Urinary bladder (tissue), 4 donors: ENCODE measurements around the gene AGR3. TPM values are rescaled to one million over a fixed set of nuclear protein-coding genes. Genes with fewer than 3 reads are reported as not detected.

Source experiments
- DNase-seq: peaks from one replicate; pipeline ENCODE4 v3.0.0-alpha.2; 2015; ENCODE audit errors: extremely low spot score
- H3K27ac ChIP-seq: one replicate; pipeline ENCODE4 v1.5.1; 2013; ENCODE audit warnings: low read depth, mild to moderate bottlenecking, moderate library complexity
- H3K36me3 ChIP-seq: one replicate; pipeline ENCODE4 v1.6.1; 2013; ENCODE audit warnings: mild to moderate bottlenecking, moderate library complexity; ENCODE audit not compliant: insufficient read depth
- H3K4me1 ChIP-seq: one replicate; pipeline ENCODE4 v1.6.1; 2013; ENCODE audit warnings: mild to moderate bottlenecking, moderate library complexity; ENCODE audit not compliant: insufficient read depth
- H3K4me3 ChIP-seq: one replicate; pipeline ENCODE4 v1.5.1; 2013; ENCODE audit warnings: low read depth, low read length
- WGBS: extraction: QIAGEN DNeasy Blood & Tissue Kit; methylation state at CpG from one replicate; pipeline ENCODE4 v1.1.7; 2013; 5-methylcytosine and 5-hydroxymethylcytosine counted together
- polyA plus RNA-seq: library from polyadenylated mRNA; stranded (reverse); fragments of 200-250 nt; gene quantifications from one replicate; pipeline ENCODE4 v1.2.3, GENCODE V29; 2013
- total RNA-seq: library from RNA; depleted of rRNA; stranded (reverse); fragments of >200 nt; gene quantifications from one replicate; pipeline ENCODE4 v1.2.3, GENCODE V29; 2014
- donor health status: healthy with polysubstance abuse.
- donor health status: healthy.

Gene AGR3
- total and polyA plus RNA-seq, 2 donors: 6.8 to 16.8 TPM

DNA sequence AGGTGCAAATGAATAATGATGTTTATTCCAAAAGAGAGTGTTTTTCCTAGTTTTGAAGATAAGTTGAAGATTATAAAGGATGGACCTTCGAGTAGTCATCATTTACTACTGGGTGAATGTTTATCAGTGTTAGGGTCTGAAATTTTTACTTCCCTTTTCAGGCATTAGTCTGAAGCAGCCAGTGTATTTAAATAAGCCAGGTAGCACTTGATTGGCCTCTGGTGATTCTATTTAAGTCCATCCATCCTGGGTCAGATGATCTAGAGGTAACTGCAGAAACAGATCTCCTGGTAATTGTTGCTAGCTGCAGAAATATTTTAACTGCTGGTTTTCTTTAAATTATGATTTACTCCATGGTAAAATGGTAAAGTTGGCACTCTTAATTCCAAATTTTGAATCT is 42.9 kb downstream of the AGR3 start:
- H3K4me1 ChIP-seq: no peaks in the 10 kb centered on the region
- H3K27ac ChIP-seq: no peak overlapping the region
- H3K4me3 ChIP-seq: no peak overlapping the region
- 90% methylated on average over 1 of the region's 1 CpG for WGBS
- H3K36me3 ChIP-seq: no peaks in the 10 kb centered on the region
- DNase-seq: no peak

DNA sequence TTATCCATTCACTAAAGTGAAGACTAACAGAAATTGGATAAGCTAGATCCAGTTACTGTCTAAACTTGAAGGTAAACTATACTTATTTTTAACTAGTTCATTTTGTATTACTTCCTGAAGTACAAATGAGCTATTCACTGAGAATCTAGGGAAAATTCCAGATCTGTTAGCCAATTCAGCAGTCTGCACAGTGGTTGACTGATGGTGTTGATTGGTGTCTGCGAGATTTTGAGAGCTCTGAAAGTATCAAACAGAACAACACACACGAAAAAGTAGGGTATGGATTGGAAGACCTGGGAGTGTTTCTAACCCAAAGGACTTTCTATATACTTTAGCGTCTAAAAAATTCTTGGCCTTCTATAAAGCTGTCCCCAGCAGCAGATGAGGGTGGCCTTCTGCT is 43.4 kb downstream of the AGR3 start:
- Histone ChIP-seq H3K4me3 (no peak overlapping the region), H3K27ac (no peak overlapping the region), H3K36me3 (no peaks in the 10 kb centered on the region), H3K4me1 (no peaks in the 10 kb centered on the region)
- WGBS: 75% methylated on average over 3 of the region's 3 CpGs
- DNase-seq: no peak

DNA sequence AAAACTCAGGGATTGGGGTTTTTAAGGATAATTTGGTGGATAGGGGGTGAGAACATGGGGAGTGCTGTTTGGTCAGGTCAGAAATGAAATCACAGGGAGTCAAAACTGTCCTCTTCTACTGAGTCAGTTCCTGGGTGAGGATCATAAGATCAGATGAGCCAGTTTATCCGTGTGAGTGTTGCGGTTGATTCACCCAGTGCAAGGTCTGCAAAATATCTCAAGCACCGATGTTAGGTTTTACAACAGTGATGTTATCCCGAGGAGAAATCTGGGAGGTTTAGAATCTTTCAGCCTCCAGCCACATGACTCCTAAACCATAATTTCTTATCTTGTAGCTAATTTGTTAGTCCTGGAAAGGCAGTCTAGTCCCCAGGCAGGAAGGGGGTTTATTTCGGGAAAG is 45.3 kb downstream of the AGR3 start:
- WGBS: 63% methylated on average over 5 of the region's 5 CpGs
- Histone ChIP-seq H3K27ac (no peak overlapping the region), H3K36me3 (no peaks in the 10 kb centered on the region), H3K4me3 (no peak overlapping the region), H3K4me1 (no peaks in the 10 kb centered on the region)
- DNase-seq: no peak

DNA sequence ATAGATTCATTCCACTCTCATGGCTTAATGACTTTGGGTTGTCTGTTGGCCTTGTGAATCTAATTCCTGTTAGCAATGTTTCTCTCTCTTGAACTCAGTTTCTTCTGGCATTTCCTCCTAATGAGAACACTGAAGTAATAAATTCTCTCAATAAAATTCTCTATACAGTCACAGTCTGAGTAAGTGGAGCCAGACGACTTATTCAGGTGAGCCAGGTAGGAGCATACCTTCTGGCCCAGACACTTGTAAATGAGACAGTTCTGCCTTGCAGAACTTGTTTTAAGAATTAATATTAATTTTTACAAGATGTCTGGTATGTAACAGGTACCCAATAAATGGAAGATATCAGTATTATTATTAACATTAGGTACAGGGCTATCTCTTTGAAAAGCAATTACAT is 48.4 kb downstream of the AGR3 start:
- Histone ChIP-seq H3K4me3 (no peak overlapping the region), H3K36me3 (no peaks in the 10 kb centered on the region), H3K27ac (no peak overlapping the region), H3K4me1 (no peaks in the 10 kb centered on the region)
- no peak for DNase-seq
- 84% methylated on average over 1 of the region's 1 CpG for WGBS

DNA sequence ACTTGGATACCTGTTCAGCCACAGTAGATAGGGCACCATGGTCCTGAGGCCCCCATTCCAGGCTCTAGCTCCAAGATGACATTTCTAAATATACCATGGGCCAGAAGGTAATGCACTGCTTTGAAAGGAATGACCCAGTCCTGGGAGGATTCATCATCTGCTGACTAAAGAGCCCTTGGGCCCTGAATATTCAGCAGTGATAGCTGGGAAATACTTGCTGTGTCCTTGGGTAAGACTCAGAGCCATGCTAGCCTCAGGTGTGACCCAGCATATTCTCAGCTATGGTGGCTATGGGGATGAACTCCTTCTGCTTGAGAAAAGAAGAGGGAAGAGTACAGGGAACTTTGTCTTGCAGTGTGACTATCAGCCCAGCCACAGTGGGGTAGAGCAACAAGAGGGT is 55.7 kb downstream of the AGR3 start:
- no peak for DNase-seq
- Histone ChIP-seq H3K27ac (no peak overlapping the region), H3K4me3 (no peak overlapping the region), H3K4me1 (no peaks in the 10 kb centered on the region), H3K36me3 (no peaks in the 10 kb centered on the region)

DNA sequence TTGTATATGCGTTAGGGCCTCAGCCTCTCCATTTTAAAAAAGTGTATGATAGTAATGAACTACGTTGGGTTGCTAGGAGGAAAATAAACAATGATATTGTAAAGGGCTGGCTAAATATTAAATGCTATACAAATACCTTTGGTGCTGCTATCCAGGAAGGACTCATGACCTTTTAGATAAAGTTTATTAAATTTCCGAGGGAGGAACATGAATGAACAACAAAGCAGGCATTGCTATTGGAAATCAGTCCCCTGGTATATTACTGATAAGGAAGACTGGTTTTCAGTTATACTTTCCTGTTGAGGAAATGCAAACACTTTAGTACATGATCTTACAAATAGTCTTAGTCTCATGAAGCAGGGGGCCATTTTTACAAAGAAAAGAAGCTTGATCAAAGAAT is 59.8 kb downstream of the AGR3 start:
- no peak overlapping the region for H3K4me3 ChIP-seq
- H3K36me3 ChIP-seq: no peaks in the 10 kb centered on the region
- no peak overlapping the region for H3K27ac ChIP-seq
- DNase-seq: no peak
- H3K4me1 ChIP-seq: no peaks in the 10 kb centered on the region
- WGBS: 63% methylated on average over 3 of the region's 3 CpGs

DNA sequence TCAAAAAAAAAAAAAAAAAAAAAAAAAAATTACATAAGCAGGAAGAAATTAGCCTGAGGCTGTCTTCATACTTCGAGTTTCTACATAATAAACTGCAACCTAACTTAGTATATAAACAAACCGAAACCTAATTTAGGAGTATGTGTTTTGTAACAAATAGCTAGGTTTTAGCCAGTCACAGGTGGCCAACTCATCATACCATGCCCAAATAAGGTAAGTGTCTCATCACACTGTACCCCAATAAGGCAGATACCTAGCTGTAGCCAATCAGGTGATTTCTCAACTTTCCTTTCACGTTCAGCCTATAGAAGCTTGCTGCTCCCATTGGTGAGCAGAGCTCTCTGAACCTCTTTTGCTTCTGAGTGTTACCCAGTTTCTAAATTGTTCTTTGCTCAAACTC is 63.1 kb downstream of the AGR3 start:
- Histone ChIP-seq H3K4me3 (no peak overlapping the region), H3K4me1 (no peaks in the 10 kb centered on the region), H3K36me3 (no peaks in the 10 kb centered on the region), H3K27ac (no peak overlapping the region)
- 91% methylated on average over 3 of the region's 3 CpGs for WGBS
- no peak for DNase-seq

DNA sequence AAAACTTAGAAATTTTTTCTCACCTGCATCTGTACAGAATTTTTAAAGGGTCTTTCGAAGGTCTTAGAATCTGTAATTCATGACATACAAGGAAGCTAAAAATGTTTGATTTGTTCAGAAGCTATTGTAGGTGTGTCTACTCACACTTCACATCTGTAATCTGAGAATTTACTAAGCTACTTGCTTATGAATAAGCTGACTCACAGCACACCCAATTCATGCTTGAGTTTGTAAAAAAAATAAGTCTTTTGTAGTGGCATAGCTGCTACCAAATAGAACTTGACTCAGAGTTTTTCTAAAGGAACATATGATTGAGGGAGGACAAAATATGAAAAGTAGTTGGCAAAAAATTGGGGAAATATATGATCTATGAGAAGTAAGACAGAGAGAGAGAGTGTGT is 64.2 kb downstream of the AGR3 start:
- DNase-seq: no peak
- Histone ChIP-seq H3K4me3 (no peak overlapping the region), H3K4me1 (no peaks in the 10 kb centered on the region), H3K27ac (no peak overlapping the region), H3K36me3 (no peaks in the 10 kb centered on the region)
- WGBS: 89% methylated on average over 1 of the region's 1 CpG

DNA sequence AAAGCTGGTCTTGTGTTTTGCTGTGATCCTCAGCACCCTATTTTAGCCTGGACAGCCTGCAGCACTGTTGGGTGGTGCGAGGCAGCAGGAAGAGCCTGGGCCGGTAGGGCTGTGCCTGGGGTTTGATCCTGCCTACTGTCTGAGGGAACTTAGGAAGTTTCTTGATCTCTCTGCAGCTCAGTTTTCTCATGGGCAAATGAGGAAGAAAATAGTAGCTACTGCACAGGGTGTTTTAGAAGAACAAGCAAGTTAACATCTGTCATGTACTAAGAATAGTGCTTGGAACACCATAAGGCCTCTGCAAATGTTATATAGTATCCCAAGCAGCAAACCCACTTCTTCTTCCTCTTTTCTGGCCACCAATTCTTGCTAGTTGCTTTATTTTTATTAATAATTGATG is 65.0 kb downstream of the AGR3 start:
- DNase-seq: no peak
- WGBS: 60% methylated on average over 2 of the region's 2 CpGs
- Histone ChIP-seq H3K4me1 (no peaks in the 10 kb centered on the region), H3K27ac (no peak overlapping the region), H3K4me3 (no peak overlapping the region), H3K36me3 (no peaks in the 10 kb centered on the region)

DNA sequence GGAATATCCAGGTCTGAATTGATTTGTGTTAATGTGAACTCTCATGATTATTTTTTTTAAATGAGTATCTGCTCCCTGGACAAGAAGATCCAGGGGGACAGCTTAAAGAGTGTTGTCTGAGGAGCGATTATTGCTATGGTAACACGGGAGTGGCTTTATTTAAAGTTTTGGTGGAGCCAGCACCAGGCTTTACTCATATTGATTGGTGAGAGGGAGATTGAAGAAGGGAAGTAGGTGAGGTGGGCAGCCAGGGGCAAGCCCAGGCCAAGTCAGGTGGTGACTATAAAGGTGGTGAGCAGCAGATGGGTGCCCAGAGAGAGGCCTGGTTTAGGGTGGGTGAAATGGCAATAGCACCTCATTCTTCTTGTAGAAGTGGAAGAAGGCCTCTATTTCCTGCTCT is 66.8 kb downstream of the AGR3 start:
- 85% methylated on average over 2 of the region's 2 CpGs for WGBS
- Histone ChIP-seq H3K36me3 (no peaks in the 10 kb centered on the region), H3K27ac (no peak overlapping the region), H3K4me3 (no peak overlapping the region), H3K4me1 (no peaks in the 10 kb centered on the region)
- no peak for DNase-seq

DNA sequence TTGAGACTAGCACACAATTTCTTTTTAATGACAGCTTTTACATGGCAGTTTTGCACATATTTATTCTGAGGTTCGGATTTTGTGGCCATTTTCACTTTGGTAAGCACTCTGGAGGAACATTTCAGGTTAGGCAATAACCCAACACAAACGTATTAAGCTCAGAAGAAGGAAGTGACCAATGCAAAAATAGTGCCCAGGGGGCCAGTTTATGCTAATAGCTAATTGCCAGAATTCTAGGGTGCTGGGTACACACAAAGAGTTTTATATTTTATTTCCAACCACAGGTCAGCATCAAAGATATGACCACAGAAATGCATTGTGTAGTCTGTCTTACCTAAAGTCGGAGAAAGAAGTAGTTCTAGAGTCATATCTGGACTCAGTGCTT is 68.6 kb downstream of the AGR3 start:
- WGBS: 73% methylated on average over 3 of the region's 3 CpGs
- no peak overlapping the region for H3K27ac ChIP-seq
- no peaks in the 10 kb centered on the region for H3K36me3 ChIP-seq
- no peaks in the 10 kb centered on the region for H3K4me1 ChIP-seq
- DNase-seq: no peak
- H3K4me3 ChIP-seq: no peak overlapping the region

DNA sequence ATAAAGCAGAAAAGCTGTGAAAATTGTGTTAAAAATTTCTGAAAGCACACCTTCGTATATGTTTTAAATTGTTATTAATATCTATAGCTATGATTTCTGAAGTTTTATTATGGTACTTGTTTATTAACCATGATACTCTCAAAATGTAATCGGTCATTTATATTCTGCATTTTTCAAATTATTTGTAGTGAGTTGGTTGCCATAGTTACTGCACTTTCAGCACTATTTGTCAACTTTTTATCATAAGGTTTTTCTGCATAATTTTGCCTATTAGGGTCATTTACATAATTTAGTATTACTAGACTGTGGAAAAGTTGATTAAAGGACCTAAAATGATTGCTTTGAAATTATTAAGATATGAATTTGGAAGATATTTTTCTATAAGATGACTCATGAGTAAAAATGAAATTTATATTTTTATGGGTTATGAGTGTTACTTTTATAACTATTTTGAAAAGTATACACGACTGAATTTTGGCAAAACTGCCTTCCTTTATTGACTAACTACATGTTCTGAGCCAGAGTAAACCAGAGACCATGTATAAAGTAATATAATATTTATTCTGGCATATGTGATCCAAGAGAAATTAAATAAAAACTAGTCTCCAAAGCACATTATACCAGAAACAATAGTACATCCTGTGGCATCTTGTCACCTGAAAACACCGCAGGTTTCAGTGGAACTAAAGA is 69.1 kb downstream of the AGR3 start:
- Histone ChIP-seq H3K36me3 (no peaks in the 10 kb centered on the region), H3K4me3 (no peak overlapping the region), H3K4me1 (no peaks in the 10 kb centered on the region), H3K27ac (no peak overlapping the region)
- DNase-seq: no peak
- WGBS: 78% methylated on average over 4 of the region's 4 CpGs

DNA sequence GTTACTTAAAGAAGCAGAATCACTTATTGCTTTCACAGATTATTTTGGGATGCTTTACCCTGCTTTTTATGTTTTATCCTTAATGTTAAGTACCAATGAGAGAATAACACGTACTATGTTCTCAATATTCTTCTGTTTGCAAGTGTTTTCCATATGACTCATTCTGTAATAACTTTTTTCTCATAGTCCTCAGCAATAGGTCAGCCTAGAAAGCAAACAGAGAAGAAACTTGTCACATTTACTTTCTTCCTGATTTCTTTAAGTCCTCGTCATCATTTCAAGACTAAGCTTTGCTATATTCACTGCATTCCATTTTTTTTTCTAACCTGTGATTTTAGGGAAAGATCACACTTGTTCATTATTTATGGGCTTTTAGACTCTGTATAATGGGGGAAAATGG is 70.2 kb downstream of the AGR3 start:
- Histone ChIP-seq H3K4me1 (no peaks in the 10 kb centered on the region), H3K36me3 (no peaks in the 10 kb centered on the region), H3K27ac (no peak overlapping the region), H3K4me3 (no peak overlapping the region)
- no peak for DNase-seq
- 75% methylated on average over 2 of the region's 2 CpGs for WGBS

DNA sequence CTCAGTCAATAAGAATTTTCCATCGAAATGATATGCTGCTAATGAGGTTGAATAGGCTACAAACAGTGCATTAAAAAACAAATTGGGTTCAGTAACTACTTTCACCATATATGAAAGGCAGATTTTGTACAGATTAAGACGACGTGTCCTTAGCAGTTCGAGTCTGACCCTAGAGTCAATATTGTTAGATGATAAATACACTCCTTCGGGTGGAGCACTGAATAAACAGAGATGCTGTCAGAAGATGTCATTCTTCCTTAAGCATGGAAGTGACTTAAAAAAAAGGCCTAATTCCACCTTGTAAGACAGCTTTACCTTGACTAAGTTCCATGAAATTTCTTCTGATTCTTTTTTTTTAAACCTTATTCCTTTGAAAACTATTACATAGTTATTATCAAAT is 71.2 kb downstream of the AGR3 start:
- Histone ChIP-seq H3K4me1 (no peaks in the 10 kb centered on the region), H3K36me3 (no peaks in the 10 kb centered on the region), H3K4me3 (no peak overlapping the region), H3K27ac (no peak overlapping the region)
- DNase-seq: no peak
- 86% methylated on average over 5 of the region's 5 CpGs for WGBS

DNA sequence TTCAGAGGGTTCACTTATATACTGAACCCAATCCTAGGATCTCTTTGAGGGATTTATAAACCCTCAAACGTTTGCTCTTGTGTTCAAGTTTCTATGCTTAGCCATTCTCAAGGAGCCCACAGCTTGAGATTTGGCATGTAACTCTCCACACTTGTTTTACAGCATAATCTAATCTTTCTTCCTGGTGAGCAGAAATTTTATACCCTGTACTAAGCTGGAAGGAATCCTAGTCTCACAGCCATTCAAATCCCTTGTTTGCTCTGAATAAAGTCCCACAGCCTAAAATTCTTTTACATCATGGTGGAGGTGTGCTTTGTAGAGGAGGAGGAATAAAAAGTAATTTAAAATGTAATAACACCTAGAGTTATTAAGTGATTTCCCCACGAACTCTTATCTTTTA is 71.7 kb downstream of the AGR3 start:
- no peak for DNase-seq
- H3K4me1 ChIP-seq: no peaks in the 10 kb centered on the region
- H3K4me3 ChIP-seq: no peak overlapping the region
- WGBS: 30% methylated on average over 2 of the region's 2 CpGs
- H3K36me3 ChIP-seq: no peaks in the 10 kb centered on the region
- H3K27ac ChIP-seq: no peak overlapping the region
